ENCODE data around the gene GLCCI1.
"Not testable (repeated sequence)": the region's sequence is repeated elsewhere in the genome, so short reads cannot be mapped to it uniquely, and the experiment has no call there.

GLCCI1 gene

GRCh38 chr7:8063300-8063699 is 94.7 kb downstream of the GLCCI1 start:
- not testable (repeated sequence) for H3K27ac Mint-ChIP-seq, H3K9me3 Mint-ChIP-seq, H3K27me3 Mint-ChIP-seq, DNase-seq, H3K4me3 Mint-ChIP-seq
- Mint-ChIP-seq H3K4me1 (ENCODE audit: low read depth) (peaks cover 47% of the 10 kb centered on the region), H3K36me3 (ENCODE audit: low read depth) (peaks cover 53% of the 10 kb centered on the region)

GRCh38 chr7:8063706-8064297 is 95.2 kb downstream of the GLCCI1 start:
- peaks cover 50% of the 10 kb centered on the region for H3K4me1 Mint-ChIP-seq (ENCODE audit: low read depth)
- H3K27me3 Mint-ChIP-seq = no peaks in the 10 kb centered on the region
- no peak overlapping the region for H3K27ac Mint-ChIP-seq
- H3K9me3 Mint-ChIP-seq = no peaks in the 10 kb centered on the region
- no peak overlapping the region for H3K4me3 Mint-ChIP-seq
- peaks cover 57% of the 10 kb centered on the region for H3K36me3 Mint-ChIP-seq (ENCODE audit: low read depth)
- DNase-seq = no peak

GRCh38 chr7:8064828-8065227 is 96.2 kb downstream of the GLCCI1 start:
- Mint-ChIP-seq H3K27me3 (no peaks in the 10 kb centered on the region), H3K9me3 (no peaks in the 10 kb centered on the region), H3K27ac (no peak overlapping the region), H3K4me3 (no peak overlapping the region), H3K36me3 (ENCODE audit: low read depth) (peaks cover 54% of the 10 kb centered on the region), H3K4me1 (ENCODE audit: low read depth) (peaks cover 48% of the 10 kb centered on the region)
- DNase-seq = no peak

- Mint-ChIP-seq H3K36me3 (ENCODE audit: low read depth) (peaks cover 49% of the 10 kb centered on the region), H3K9me3 (no peaks in the 10 kb centered on the region), H3K4me3 (no peak overlapping the region), H3K4me1 (ENCODE audit: low read depth) (peaks cover 48% of the 10 kb centered on the region), H3K27me3 (no peaks in the 10 kb centered on the region), H3K27ac (no peak overlapping the region)
- DNase-seq = no peak
These were observed 96.8 kb downstream of the GLCCI1 start for GRCh38 chr7:8065356-8065813.

GRCh38 chr7:8068892-8069686 is 100.5 kb downstream of the GLCCI1 start:
- no peak for DNase-seq
- peak overlapping the region; percentile 41 for H3K27ac Mint-ChIP-seq
- H3K4me3 Mint-ChIP-seq = no peak overlapping the region
- peaks cover 55% of the 10 kb centered on the region for H3K4me1 Mint-ChIP-seq (ENCODE audit: low read depth)
- peaks cover 45% of the 10 kb centered on the region for H3K36me3 Mint-ChIP-seq (ENCODE audit: low read depth)
- no peaks in the 10 kb centered on the region for H3K27me3 Mint-ChIP-seq
- no peaks in the 10 kb centered on the region for H3K9me3 Mint-ChIP-seq

GRCh38 chr7:8070451-8071180 is 102.0 kb downstream of the GLCCI1 start:
- no peak overlapping the region for H3K27ac Mint-ChIP-seq
- no peak overlapping the region for H3K4me3 Mint-ChIP-seq
- H3K4me1 Mint-ChIP-seq (ENCODE audit: low read depth) = peaks cover 46% of the 10 kb centered on the region
- H3K9me3 Mint-ChIP-seq = no peaks in the 10 kb centered on the region
- H3K27me3 Mint-ChIP-seq = no peaks in the 10 kb centered on the region
- peaks cover 48% of the 10 kb centered on the region for H3K36me3 Mint-ChIP-seq (ENCODE audit: low read depth)
- no peak for DNase-seq

GRCh38 chr7:8078418-8078817 is 109.8 kb downstream of the GLCCI1 start:
- H3K27ac Mint-ChIP-seq = no peak overlapping the region
- H3K4me1 Mint-ChIP-seq (ENCODE audit: low read depth) = peaks cover 3% of the 10 kb centered on the region
- no peak for DNase-seq
- peaks cover 16% of the 10 kb centered on the region for H3K36me3 Mint-ChIP-seq (ENCODE audit: low read depth)
- no peaks in the 10 kb centered on the region for H3K9me3 Mint-ChIP-seq
- no peaks in the 10 kb centered on the region for H3K27me3 Mint-ChIP-seq
- H3K4me3 Mint-ChIP-seq = no peak overlapping the region

- DNase-seq = no peak
- no peak overlapping the region for H3K4me3 Mint-ChIP-seq
- H3K27ac Mint-ChIP-seq = no peak overlapping the region
- H3K36me3 Mint-ChIP-seq (ENCODE audit: low read depth) = peaks cover 32% of the 10 kb centered on the region
- H3K4me1 Mint-ChIP-seq (ENCODE audit: low read depth) = peaks cover 5% of the 10 kb centered on the region
- H3K27me3 Mint-ChIP-seq = no peaks in the 10 kb centered on the region
- no peaks in the 10 kb centered on the region for H3K9me3 Mint-ChIP-seq
These were observed 114.2 kb downstream of the GLCCI1 start for GRCh38 chr7:8082762-8083161.

- no peak for DNase-seq
- Mint-ChIP-seq H3K9me3 (no peaks in the 10 kb centered on the region), H3K27me3 (no peaks in the 10 kb centered on the region), H3K4me1 (ENCODE audit: low read depth) (peaks cover 3% of the 10 kb centered on the region), H3K4me3 (no peak overlapping the region), H3K36me3 (ENCODE audit: low read depth) (peaks cover 32% of the 10 kb centered on the region), H3K27ac (no peak overlapping the region)
These were observed 116.2 kb downstream of the GLCCI1 start for GRCh38 chr7:8084836-8085235.

- Mint-ChIP-seq H3K27me3 (no peaks in the 10 kb centered on the region), H3K9me3 (no peaks in the 10 kb centered on the region), H3K4me1 (ENCODE audit: low read depth) (peaks cover 6% of the 10 kb centered on the region), H3K4me3 (no peak overlapping the region), H3K36me3 (ENCODE audit: low read depth) (peaks cover 32% of the 10 kb centered on the region), H3K27ac (no peak overlapping the region)
- DNase-seq = no peak
These were observed 116.8 kb downstream of the GLCCI1 start for GRCh38 chr7:8085420-8085819.

GRCh38 chr7:8086239-8086638 is 117.6 kb downstream of the GLCCI1 start:
- Mint-ChIP-seq H3K9me3 (no peaks in the 10 kb centered on the region), H3K4me3 (no peak overlapping the region), H3K27me3 (no peaks in the 10 kb centered on the region), H3K36me3 (ENCODE audit: low read depth) (peaks cover 32% of the 10 kb centered on the region), H3K27ac (no peak overlapping the region), H3K4me1 (ENCODE audit: low read depth) (peaks cover 6% of the 10 kb centered on the region)
- no peak for DNase-seq

GRCh38 chr7:8089036-8089780 is 120.6 kb downstream of the GLCCI1 start:
- H3K27ac Mint-ChIP-seq = no peak overlapping the region
- peaks cover 6% of the 10 kb centered on the region for H3K4me1 Mint-ChIP-seq (ENCODE audit: low read depth)
- H3K4me3 Mint-ChIP-seq = no peak overlapping the region
- no peaks in the 10 kb centered on the region for H3K27me3 Mint-ChIP-seq
- no peak for DNase-seq
- H3K9me3 Mint-ChIP-seq = no peaks in the 10 kb centered on the region
- peaks cover 31% of the 10 kb centered on the region for H3K36me3 Mint-ChIP-seq (ENCODE audit: low read depth)

- Mint-ChIP-seq H3K27me3 (no peaks in the 10 kb centered on the region), H3K4me1 (ENCODE audit: low read depth) (peaks cover 6% of the 10 kb centered on the region), H3K4me3 (no peak overlapping the region), H3K9me3 (no peaks in the 10 kb centered on the region), H3K27ac (no peak overlapping the region), H3K36me3 (ENCODE audit: low read depth) (peaks cover 11% of the 10 kb centered on the region)
- DNase-seq = no peak
These were observed 123.5 kb downstream of the GLCCI1 start for GRCh38 chr7:8092140-8092539.

Data from activated T-cell treated with anti-CD3 and anti-CD28 coated beads, Interleukin-2, amount 50 U/mL, for 24 hours (primary cell).